ENCODE results near the gene SESTD1. TPM values are rescaled to one million over a fixed set of nuclear protein-coding genes. Genes with fewer than 3 reads are reported as not detected.

SESTD1 gene
- total and polyA plus RNA-seq, 2 of the 4 experiments (the other 2 are of a cell fraction), result 8.4 to 12.7 TPM

DNA sequence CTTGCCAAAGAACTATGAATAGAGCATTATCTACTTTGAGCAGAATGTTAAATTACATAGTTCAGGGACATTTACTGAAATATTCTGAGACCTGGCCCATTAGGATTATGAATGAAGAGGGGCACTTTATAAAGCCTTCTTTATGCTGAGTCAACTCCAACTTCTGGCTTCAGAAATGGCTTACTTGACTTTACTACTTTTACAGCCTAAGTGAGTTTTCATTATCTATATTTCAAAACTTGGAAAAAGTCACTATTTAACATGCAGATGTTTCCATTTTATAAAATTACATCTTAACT is 37.7 kb downstream of the SESTD1 start:
- no peaks in the 10 kb centered on the region; the same call in 1 of the 2 replicates for H4K20me1 ChIP-seq (ENCODE audit: insufficient read depth, low read length)
- no peak overlapping the region for H3K4me3 ChIP-seq (ENCODE audit: insufficient read depth, low read depth, low read length)
- H4K8ac ChIP-seq (ENCODE audit: low read depth in 2 of 2, low read length in 2 of 2), result no peak overlapping the region
- TF ChIP-seq POLR2A (IDR thresholded peaks at IDR 0.05; ENCODE audit: low read depth, low read length) (no peak), MAFK (IDR thresholded peaks at IDR 0.05; ENCODE audit: low read depth, low read length) (peak; percentile 22; the same call in 1 of the 2 replicates)
- H3K27me3 ChIP-seq (ENCODE audit: control insufficient read depth, insufficient read depth, low read length), result no peaks in the 10 kb centered on the region
- H3K9me3 ChIP-seq (ENCODE audit: control insufficient read depth, insufficient read depth, low read length), result no peaks in the 10 kb centered on the region
- peaks cover 39 to 42% of the 10 kb centered on the region in 2 experiments for H3K79me1 ChIP-seq (ENCODE audit: low read depth in 1 of 2, low read length in 2 of 2)
- H2BK120ac ChIP-seq (ENCODE audit: low read depth, low read length), result no peak overlapping the region
- no peak overlapping the region for H2BK20ac ChIP-seq (ENCODE audit: low read depth, low read length)
- no peak overlapping the region for H3K23ac ChIP-seq (ENCODE audit: low read depth, low read length)
- no peak overlapping the region for H3K14ac ChIP-seq (replicated peaks; ENCODE audit: low read depth, low read length)
- H3K4ac ChIP-seq (ENCODE audit: low read depth, low read length), result no peak overlapping the region
- H2AK9ac ChIP-seq (replicated peaks; ENCODE audit: low read depth, low read length, poor library complexity), result no peak overlapping the region
- no peak overlapping the region for H3K4me2 ChIP-seq (ENCODE audit: low read depth, low read length)
- dilution Hi-C loops (cut with HindIII; ENCODE audit: low sequenced_read_pairs, unreplicated experiment), result no loop called here
- no peaks in the 10 kb centered on the region for H3K4me1 ChIP-seq (ENCODE audit: control insufficient read depth, insufficient read depth, low read length)
- H3K56ac ChIP-seq (ENCODE audit: extremely low read depth, insufficient read depth, low read length), result no peak overlapping the region
- POLR2A ChIA-PET (ENCODE audit: unreplicated experiment), result no interaction called here
- H4K91ac ChIP-seq (ENCODE audit: insufficient read depth, low read depth, low read length), result no peak overlapping the region
- H4K5ac ChIP-seq (ENCODE audit: low read depth, low read length), result no peak overlapping the region
- no TSS peak for BruUV-seq (replicated peaks)
- H3K36me3 ChIP-seq (ENCODE audit: control insufficient read depth, insufficient read depth, low read length), result no peaks in the 10 kb centered on the region
- H2AFZ ChIP-seq (replicated peaks; ENCODE audit: low read length, poor library complexity), result no peak overlapping the region
- no peaks in the 10 kb centered on the region for H3K9me1 ChIP-seq (ENCODE audit: insufficient read depth, low read length)
- H3K9ac ChIP-seq (ENCODE audit: low read depth, low read length), result no peak overlapping the region
- intact Hi-C loops (cut with micrococcal nuclease), result no loop called here
- no peak overlapping the region for H3K18ac ChIP-seq (ENCODE audit: low read depth, low read length)
- CTCF ChIA-PET, result interaction anchor here (1.0 to 1.2 kb wide), 2 partner anchors 8 to 562 kb away, joined by 3 to 4 read pairs; no protein-coding TSS in a partner anchor
- H2AK5ac ChIP-seq (ENCODE audit: low read depth, low read length), result no peak overlapping the region
- ATAC-seq (ENCODE audit: low read depth), result no peak
- in situ Hi-C loops (cut with MboI; ENCODE audit: low sequenced_read_pairs), result no loop called here
- no peak for DNase-seq
- H2BK15ac ChIP-seq (ENCODE audit: low read depth, low read length), result no peak overlapping the region
- H3K27ac ChIP-seq (ENCODE audit: insufficient read depth, low read length), result no peak overlapping the region
- H2BK5ac ChIP-seq (ENCODE audit: low read depth, low read length, poor library complexity, severe bottlenecking), result no peak overlapping the region
